Sigmoid colon (tissue), 4 donors: ENCODE results near the gene SMARCC2.

ENCODE experiments used
- CTCF ChIP-seq, 4 experiments: fragments of 450-650 bp in 3 of 4; fragments of 200-600 bp in 1 of 4; IDR thresholded peaks; one replicate each; pipeline ENCODE4 v1.5.1; 2016 to 2019; ENCODE audit warnings: antibody characterized with exemption in 4 of 4, mild to moderate bottlenecking in 3 of 4, moderate library complexity in 2 of 4
- EP300 ChIP-seq, 4 donors: sonication (generic); formaldehyde crosslinking; IDR thresholded peaks; one replicate each; pipeline ENCODE4 v1.6.1; 2017; ENCODE audit warnings: antibody characterized with exemption in 4 of 4
- POLR2A ChIP-seq, 2 donors: fragments of 450-650 bp; IDR thresholded peaks; one replicate each; pipeline ENCODE4 v1.6.1; 2016; ENCODE audit warnings: antibody characterized with exemption in 2 of 2, mild to moderate bottlenecking in 2 of 2, moderate library complexity in 2 of 2
- POLR2AphosphoS5 ChIP-seq, 4 donors: sonication (generic); formaldehyde crosslinking; IDR thresholded peaks; one replicate each; pipeline ENCODE4 v1.6.1; 2017; ENCODE audit warnings: antibody characterized with exemption in 4 of 4

- TF ChIP-seq POLR2AphosphoS5 (IDR thresholded peaks at IDR 0.05) (no peak), CTCF (IDR thresholded peaks at IDR 0.05) (no peak), POLR2A (IDR thresholded peaks at IDR 0.05) (no peak), EP300 (IDR thresholded peaks at IDR 0.05) (no peak)
These were observed 47.1 kb downstream of the SMARCC2 start for GRCh38 chr12:56141946-56142784.
